OCI-LY1 (cell line): Measurements from ENCODE around the gene LGSN.

Experiments used
- EZH2 ChIP-seq: fragments of 200-600 bp; sonication (generic), shearing (Covaris generic); IDR thresholded peaks from 2 replicates; pipeline ENCODE4 v1.8.0; 2017; ENCODE audit warnings: borderline replicate concordance, mixed run types, mild to moderate bottlenecking, antibody characterized with exemption, low read length, moderate library complexity, mixed read lengths
- TF ChIP-seq, protein P1 (sequence below): fragments of 200-600 bp; sonication (generic), shearing (Covaris generic); IDR thresholded peaks from 2 replicates; pipeline ENCODE4 v1.5.1; 2017; ENCODE audit warnings: mild to moderate bottlenecking, antibody characterized with exemption, low read length, moderate library complexity, mixed read lengths

GRCh38 chr6:63289269-63289872 is 30.4 kb downstream of the LGSN start:
- TF ChIP-seq, protein P1, sequence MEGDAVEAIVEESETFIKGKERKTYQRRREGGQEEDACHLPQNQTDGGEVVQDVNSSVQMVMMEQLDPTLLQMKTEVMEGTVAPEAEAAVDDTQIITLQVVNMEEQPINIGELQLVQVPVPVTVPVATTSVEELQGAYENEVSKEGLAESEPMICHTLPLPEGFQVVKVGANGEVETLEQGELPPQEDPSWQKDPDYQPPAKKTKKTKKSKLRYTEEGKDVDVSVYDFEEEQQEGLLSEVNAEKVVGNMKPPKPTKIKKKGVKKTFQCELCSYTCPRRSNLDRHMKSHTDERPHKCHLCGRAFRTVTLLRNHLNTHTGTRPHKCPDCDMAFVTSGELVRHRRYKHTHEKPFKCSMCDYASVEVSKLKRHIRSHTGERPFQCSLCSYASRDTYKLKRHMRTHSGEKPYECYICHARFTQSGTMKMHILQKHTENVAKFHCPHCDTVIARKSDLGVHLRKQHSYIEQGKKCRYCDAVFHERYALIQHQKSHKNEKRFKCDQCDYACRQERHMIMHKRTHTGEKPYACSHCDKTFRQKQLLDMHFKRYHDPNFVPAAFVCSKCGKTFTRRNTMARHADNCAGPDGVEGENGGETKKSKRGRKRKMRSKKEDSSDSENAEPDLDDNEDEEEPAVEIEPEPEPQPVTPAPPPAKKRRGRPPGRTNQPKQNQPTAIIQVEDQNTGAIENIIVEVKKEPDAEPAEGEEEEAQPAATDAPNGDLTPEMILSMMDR, result no peak
- TF ChIP-seq EZH2, result no peak
